Fibroblast of skin of left biceps (primary cell): ENCODE results near the gene FAM3B.

ENCODE experiments used
- DNase-seq, 2 experiments: peaks; one replicate each; pipeline ENCODE4 v3.0.0-alpha.2; 2013; ENCODE audit warnings: low read depth in 2 of 2

FAM3B gene

DNA sequence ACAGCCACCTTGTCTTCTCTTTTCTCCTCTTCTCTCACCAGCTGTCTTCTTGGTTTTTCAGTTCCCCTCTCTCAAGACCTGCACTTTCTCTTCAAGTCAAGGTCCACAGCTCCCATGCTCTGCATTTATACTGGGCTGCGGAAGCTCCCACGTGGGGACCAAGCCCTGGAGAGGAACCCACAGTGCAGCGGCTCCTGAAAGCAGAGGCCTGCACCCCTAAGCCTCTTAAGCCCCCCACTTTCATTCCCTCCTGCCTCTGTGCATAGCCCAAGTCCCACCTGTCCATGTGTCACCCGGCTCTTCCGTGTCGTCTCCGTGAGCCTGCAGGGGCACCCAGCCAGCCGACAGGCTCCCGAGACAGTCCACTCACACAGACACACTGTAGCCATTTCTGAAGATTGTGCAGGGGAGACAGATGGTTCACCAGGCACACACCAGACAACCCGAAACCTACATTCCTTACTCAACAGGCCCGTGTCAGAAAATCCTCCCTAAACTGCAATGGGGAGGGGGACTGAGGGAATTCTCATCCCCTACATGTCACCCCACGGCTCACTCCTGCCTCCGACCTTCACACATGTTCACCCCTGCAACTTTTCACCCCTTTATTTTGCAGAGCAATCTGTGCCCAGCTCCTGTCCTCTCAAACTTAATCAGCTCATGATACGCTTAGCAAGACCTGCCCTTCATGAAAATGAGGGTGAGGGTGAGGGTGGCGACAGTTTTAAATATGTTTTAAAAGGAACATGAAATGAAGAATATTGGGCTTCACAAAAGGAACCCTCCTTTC, 51.5 kb downstream of the FAM3B start:
- DNase-seq, result no peak

DNA sequence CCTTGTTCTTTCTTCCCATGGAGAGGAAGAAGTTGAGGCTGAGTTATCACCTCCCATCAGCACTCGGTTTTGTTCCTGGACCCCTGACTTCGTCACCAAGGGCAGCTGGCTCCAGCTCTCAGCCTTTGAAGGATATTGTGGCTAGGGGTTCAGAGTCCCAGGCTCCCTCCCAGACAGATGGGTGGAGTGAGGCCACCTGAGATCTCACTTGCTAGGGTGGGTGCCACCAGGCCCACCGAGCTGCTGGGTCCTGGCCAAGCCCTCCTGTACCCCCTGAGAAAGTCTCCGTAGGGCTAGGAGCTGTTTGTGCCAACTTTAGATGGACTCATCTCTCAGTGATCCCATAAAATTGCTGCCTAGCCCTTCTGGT, 52.1 kb downstream of the FAM3B start:
- no peak for DNase-seq

DNA sequence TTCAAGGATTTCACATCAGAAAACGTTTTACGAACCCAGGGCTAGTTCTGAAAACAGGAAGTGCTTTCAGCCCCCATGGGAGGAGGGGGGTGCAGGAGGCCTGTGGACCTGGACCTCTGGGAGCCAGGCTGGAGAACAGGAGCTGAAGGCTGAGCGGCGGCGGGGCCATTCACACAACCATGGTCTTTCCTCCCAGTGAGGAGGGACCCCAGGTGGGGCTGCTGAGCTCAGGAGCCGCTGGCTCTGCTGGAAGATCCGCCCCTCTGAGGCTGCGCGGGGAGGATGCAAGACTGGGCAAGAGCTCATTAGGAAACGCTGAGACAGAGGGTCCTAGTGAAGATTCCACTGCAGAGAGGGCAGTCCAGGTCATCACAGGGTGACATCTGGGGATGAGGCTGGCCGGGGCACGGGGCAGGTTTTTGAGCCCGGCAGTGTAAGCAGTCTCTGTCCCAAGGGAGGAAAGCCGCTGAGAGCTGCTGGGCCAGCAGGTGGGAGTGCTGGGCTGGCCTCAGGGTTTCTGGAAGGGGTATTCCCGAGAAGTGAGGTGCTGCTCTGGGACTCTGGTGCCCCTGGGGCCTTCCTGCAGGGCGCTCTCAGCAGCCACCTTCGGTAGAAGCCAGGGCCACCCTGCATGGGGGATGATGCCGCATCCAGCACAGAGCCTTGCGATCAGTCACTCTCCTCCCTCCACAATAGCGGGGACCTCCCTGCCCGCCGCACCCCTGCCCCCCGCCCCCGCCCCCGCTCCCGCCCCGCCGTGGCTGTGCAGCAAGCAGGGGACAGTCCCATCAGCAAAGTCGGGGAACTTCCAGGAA, 52.7 kb downstream of the FAM3B start:
- DNase-seq, result no peak

DNA sequence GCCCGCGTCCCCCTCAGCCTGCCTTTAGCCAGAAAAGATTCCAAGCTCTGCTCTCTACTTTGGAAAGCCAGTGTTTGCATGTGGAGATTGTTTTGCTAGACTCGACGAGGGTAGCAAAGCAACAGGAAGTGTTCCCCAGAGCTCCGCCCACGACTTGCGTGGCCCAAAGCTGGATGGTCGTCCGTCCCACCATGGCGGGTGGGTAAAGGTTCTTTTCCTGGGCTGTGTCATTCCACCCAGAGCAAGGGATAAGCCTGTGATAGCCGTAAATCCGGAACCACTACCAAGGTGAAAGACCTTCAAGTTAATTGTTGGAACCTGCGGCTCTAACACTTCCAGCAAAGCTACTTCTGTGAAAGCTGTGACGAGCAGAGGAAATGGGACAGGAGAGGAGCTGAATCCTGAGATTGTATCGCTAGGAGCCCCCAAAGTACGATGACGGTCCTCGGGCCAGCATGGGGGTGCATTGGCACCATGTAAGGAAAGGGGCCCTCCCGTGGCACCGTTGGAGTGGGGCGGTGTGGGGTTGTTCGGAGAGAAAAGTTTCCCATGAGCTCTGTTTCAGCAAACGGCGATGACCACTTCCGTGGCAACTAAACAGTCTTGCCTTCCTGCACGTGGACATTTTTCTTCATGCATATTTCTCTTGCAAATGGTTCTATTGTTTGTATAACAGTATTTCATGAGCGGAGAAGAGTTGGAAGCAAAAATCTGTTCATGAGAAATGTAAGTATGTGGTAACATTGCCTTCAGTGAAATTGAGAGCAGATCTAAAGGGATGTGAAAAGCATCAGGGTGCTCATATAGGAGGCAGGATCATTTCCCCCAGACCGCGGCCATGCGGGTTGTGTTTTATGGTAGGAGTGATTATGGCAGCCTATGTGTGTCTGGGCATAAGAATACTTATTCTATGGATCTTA, 53.6 kb downstream of the FAM3B start:
- no peak for DNase-seq

DNA sequence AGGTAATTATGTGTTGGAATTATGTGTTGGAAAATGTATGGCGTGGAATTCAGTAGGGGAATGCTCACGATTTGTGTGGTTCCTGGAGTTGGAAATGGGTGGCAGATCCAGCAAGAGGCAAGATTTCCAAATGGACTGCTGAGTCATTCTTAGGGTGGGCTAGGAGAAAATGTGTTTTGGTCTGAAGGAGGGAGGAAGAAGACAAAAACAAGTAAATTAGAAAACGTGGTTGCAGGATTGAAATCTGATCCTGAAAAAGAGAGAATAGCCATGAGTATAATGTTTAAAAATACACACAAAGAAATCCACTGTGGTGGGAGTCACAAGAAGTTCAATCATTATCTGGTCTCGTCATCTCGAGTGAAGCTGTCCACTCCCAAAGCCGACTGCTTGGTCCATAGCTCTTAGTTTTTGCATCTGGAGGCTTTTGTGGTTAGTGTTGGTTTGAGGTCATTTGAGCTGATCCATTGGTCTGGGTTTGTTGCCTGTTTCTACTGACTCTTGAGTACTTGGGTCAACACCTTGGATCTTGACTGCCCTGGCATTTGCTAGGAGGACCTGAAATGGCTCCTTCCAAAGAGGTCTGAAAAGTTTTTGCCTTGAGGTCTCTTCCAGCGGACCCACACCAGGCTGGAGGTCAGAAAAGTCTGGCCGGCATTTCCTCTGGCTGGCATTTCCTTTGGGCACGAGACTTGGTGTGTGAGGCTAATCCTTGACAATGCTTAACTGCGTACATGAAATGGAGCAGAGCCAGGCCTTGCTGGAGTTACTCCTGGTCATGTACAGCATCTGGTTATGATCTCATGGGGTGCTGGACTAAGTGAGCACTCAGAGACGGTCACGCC, 54.5 kb downstream of the FAM3B start:
- DNase-seq, result no peak

DNA sequence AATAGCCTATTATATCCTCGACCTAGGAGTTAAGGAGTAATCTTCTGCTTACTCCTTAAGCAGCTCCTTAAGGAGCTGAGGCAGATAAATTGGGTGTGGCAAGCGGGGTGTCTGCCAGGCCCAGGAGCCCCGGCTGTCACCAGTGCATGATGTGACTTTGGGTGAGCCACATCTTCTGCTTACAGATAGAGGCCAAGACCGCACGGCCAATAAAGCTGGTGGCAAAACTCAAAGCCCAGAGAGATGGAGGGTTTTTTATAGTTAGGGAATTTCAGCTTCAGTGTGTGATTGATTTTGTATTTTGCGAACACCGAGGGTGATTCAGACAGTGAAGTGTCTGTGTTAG, 55.1 kb downstream of the FAM3B start:
- no peak for DNase-seq

DNA sequence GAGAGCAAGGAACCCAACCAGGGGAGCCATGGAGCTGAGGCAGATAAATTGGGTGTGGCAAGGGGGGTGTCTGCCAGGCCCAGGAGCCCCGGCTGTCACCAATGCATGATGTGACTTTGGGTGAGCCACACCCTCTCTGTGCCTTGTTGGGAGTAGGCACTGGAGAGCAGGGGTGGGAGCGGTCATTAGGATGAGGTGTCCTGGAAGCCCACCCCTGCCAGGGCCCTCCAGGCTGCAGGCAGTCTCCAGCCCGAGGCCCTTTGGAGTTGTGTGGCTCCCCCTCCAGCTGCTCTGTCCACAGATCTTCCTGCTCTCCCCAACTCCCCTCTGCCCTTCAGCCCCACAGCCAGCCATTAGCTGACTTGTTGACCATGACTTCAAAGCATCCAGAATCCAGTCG, 56.7 kb downstream of the FAM3B start:
- DNase-seq, result no peak

DNA sequence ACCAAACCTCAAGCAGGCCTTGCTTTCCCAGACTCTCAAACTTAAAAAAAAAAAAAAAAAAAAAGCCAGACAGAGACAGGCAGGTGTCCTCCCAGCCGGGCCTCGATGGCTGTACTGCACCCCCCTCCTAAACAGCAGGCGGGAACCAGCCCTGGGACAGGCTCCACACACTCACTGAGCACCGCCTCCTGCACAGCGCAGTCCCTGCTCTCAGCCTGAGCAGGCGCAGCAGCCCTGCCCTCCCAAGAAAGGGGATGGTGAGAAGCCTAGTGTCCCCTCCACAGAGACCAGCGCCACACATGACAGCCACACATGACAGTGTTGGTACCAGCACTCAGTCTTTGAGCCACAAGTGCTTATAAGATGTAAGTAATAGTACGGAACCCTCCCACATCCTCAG, 57.2 kb downstream of the FAM3B start:
- DNase-seq, result no peak

DNA sequence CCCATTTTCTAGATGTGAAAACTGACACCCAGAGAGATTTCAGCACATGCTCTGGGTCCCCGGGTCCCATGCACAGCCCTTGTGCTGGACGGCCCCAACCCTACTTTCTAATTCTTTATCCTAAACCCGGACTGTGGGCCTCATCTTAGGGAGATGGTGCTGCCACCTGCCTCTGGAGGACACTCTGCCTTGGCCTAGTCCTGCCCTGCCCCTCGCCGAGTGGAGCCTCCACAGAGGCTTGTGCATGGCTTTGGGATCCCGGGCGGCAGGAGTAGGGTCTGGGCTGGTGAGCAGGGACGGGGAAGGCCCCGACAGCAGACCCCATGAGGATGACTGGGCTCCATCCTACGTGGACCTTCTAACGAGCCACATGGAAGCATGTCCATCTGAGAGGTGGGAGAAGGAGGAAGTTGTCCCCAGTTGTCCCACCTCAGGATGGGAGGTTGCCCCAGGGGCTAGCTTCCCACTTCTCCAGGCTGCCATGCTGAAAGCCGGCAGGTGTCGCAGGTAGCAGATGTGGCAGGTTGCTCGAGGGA, 57.6 kb downstream of the FAM3B start:
- DNase-seq, result no peak

DNA sequence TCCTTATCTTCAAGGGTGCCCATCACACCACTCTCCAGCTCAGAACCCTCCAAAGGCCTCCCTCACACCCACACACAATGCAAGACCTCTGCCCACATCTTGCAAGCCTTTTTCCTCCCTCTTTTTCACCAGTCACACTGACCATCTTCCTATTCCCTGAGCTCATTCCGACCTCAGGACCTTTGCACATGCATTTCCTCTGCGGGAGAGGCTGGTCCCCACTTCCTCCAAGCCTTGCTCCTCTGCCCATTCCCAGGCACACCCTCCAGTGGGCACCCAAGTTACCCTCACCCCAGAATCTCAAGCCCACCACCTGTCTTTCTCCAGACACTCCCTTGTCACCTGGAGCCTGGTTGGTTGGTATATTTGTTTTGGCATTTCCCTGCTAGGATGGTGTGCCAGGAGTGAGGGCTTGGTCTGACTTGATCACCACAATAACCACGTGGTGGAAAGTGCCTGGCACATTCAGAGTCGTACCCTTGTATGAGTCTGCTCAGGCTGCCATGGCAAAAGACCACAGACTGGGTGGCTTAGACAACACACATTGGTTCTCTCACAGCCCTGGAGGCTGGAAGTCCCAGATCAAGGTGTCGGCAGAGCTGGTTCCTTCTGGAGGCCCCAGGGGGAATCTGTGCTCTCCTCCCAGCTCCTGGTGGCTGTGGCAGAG, 58.4 kb downstream of the FAM3B start:
- no peak for DNase-seq

DNA sequence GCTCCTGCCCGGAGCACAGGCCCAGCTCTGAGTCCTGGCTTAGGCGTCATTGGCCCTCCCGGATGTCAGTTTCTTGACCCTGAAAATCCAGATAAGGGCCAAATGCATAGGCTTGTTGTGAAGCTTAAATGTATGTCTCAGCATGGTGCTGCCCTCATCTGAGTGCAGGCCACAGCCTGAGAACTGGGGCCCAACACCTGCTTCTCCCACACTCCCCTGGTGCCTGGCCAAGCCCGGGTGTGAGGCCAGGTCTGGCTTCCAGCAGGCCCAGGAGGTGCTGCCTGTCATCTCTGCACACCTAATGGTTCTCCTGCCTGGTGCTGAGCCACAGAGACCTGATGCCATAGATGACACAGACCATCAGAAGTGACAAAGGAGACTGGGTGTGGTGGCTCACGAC, 59.3 kb downstream of the FAM3B start:
- no peak for DNase-seq

DNA sequence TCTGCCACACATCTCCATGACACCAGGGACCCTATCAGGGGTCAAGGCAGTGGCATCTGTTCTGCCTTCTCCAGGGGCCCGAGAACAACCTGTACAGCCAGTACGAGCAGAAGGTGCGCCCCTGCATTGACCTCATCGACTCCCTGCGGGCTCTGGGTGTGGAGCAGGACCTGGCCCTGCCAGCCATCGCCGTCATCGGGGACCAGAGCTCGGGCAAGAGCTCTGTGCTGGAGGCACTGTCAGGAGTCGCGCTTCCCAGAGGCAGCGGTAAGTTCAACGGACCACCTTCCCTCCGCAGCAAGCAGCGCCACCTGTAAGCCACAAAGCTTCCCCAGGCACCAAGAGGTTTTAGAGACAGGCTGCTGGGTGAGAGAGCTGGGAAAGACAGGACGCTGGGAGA, 61.1 kb downstream of the FAM3B start:
- DNase-seq, result no peak

DNA sequence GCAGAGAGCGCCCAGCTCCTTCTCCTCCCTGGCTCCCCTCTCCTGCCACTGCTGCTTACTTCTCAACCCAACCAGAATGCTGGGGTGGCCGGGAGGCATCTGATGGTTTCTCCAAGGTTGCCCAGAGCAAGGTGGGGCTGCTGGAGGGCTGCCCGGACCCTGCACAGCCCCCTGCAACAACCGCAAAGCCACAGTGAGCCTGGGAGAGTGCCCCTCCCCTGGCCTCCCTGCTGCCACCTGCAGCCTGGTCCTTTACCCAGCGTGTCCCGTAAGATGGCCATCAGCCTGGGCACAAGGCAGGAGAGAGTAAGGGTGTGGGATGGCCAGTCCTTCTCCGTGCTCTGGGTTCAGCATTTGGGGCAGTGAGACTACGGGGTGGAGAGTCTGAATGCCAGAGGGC, 62.2 kb downstream of the FAM3B start:
- DNase-seq, result no peak

DNA sequence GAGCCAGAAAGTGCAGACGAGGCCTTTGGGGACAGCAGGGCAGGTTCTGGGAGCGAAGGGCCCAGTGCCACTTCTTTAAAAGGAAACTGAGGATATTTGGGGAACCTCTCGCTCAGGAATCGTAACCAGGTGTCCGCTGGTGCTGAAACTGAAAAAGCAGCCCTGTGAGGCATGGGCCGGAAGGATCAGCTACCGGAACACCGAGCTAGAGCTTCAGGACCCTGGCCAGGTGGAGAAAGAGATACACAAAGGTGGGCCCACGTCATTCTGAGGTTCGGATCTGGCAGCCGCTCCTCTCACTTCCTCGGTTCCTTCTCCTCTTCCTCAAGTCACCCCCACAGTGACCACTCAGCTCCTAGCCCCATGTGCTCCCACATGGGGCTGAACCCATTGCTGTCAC, 63.3 kb downstream of the FAM3B start:
- no peak for DNase-seq

DNA sequence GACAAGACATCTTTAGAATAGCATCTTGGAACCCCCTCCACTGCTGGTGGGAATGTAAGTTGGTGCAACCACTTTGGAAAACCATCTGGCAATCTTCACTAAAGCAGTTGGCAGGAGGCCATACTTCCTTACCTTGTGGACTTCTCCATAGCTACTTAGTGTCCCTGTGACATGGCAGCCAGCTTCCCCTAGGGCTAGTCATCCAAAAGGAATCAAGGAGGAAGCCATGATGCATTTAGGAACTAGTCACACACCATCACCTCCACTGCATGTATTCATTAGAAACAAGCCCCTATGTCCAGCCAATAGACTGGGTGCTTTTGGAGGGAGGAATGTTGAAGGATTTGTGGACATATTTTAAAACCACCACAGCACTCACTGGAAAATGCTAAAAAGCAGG, 65.1 kb downstream of the FAM3B start:
- DNase-seq, result no peak

DNA sequence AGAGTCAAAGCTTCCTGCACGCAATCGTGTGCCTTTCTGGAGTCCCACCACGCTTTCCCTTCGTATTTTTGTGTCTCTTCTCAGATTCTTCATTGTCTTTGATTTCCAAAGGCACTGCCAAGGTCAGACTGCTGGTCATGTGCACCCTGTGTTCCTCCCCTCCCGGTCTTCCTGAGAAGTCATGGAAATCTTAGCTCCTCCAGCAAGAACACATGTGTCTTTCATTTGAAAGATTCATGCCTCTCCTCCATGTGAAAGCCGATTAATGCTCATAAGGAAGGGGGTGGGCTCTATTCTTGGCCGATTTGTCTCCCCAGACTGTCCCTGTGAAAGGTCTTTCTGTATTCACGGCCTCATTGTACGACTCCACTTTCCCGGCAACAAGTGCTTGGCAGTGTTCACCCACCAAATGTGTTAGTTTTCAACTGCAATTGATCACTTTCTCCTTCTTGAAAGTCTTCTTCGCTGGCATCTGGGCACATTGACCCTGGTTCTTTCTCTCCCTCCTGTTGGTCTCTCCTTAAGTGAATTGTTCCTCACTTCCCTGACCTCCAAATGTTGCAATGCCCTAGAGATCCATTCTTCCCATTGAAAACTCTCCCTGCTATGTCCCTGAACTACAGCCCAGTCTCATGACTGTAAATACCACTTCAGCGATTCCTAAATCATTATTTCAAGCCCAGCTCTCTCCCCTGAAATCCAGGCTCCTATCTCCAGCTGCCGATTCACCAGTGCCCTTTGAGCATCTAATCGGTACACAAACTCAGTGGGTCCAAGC, 70.6 kb downstream of the FAM3B start:
- no peak for DNase-seq

DNA sequence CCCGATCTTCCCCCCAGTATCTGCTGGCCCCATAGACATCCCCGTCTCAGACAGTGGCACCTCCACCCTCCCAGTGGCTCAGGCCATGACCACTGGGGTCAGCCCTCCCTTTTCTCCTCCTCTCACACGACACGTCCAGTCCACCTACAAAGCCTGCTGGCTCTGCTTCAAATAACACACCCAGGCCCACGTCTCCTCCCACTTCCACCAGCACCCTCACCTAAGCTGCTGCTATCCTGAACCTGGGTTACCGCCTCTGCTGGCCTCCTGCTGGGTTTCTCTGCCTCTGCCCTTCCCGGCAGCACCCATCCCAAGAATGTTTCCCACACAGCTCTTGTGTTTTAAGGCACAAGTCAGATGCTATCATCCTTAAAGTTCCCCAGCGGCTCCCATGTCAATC, 71.2 kb downstream of the FAM3B start:
- DNase-seq, result no peak

DNA sequence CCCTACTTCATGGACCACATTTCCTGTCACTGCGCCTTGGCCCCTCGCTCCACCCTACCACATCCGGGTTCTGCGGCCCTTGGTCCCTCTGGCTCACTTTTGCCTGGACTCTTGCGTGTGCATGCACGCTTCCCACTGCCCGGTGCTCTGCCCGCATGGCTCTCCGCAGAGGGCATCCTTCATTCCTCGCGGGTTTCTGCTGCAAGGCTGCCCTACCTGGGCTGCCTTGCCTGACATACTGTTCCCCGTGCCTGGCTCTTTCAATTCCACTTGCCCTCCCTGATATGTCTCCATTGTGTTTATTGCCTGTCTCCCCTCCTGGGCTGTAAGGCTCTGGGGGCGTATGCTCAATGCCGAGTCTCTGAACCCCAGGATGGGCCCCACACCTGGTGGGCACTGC, 71.7 kb downstream of the FAM3B start:
- DNase-seq, result no peak

DNA sequence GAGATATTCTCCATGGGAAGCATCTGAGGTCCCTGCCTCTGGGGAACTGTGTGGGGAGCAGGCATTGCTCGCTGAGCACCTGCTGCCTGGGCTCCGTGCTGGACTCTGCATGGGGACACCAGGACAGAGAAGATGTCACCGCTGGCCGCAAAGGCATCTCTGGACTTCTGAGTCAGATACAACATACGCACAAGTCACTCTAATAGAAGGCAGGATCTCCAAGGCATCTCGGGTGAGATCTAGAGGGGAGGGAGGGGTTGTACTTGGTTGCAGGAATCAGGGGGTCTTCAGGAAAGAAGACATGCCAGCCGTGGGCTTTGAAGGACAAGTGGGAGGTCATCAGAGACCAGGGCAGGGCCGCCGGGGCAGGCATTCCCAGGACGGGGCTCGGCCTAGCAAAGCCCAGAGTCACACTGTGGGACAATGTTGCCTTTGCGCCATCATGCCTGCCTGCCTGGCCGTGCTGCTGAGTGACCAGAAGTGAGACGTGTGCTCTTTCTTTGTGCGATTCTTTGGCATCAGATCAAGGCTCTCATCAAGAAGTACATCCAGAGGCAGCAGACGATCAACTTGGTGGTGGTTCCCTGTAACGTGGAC, 73.5 kb downstream of the FAM3B start:
- no peak for DNase-seq
